Psoas muscle (tissue), 8 donors: ENCODE results near the gene MTG1. TPM values are rescaled to one million over a fixed set of nuclear protein-coding genes. Genes with fewer than 3 reads are reported as not detected.
A peak's percentile ranks its signal among the peaks of the same experiment; 100 is the strongest.

Experiments
- ATAC-seq, 4 donors: fragments of 200-7000 bp; cut with Tn5 transposase; one replicate each; pipeline ENCODE4 v1.9.1; 2020; ENCODE audit warnings: moderate library complexity in 3 of 4, mild to moderate bottlenecking in 2 of 4
- DNase-seq, 2 donors: peaks; one replicate each; pipeline ENCODE4 v3.0.0-alpha.2; 2020
- H3K27ac ChIP-seq: fragments of 200-600 bp; one replicate; pipeline ENCODE4 v1.8.0; 2022
- H3K27me3 ChIP-seq, 3 donors: fragments of 200-600 bp in 1 of 3; one replicate each; pipeline versions ENCODE4 v1.6.1 to v1.8.0; 2013 to 2022; ENCODE audit warnings: low read length in 2 of 3, mild to moderate bottlenecking in 2 of 3, moderate library complexity in 1 of 3; ENCODE audit not compliant: insufficient read depth in 3 of 3
- H3K36me3 ChIP-seq, 2 donors: fragments of 200-600 bp in 1 of 2; one replicate each; pipeline versions ENCODE4 v1.6.1 to v1.8.0; 2013 to 2022; ENCODE audit warnings: low read depth in 1 of 2, mild to moderate bottlenecking in 1 of 2, moderate library complexity in 1 of 2; ENCODE audit not compliant: insufficient read depth in 1 of 2
- H3K4me1 ChIP-seq: fragments of 200-600 bp; one replicate; pipeline ENCODE4 v1.8.0; 2022
- H3K4me3 ChIP-seq: fragments of 200-600 bp; one replicate; pipeline ENCODE4 v1.8.0; 2022; ENCODE audit warnings: mild to moderate bottlenecking
- H3K9me3 ChIP-seq: fragments of 200-600 bp; one replicate; pipeline ENCODE4 v1.8.0; 2022
- CTCF ChIP-seq: fragments of 200-600 bp; IDR thresholded peaks from one replicate; pipeline ENCODE4 v1.8.0; 2022; ENCODE audit warnings: antibody characterized with exemption
- WGBS, 3 donors: extraction: QIAGEN DNeasy Blood & Tissue Kit; methylation state at CpG; one replicate each; pipeline versions ENCODE4 v1.1.6 to v1.1.7; 2013; 5-methylcytosine and 5-hydroxymethylcytosine counted together
- intact Hi-C, 2 donors: fragments of 100-400 bp; cut with DNase I; formaldehyde crosslinking; loops; one replicate each; pipeline versions ENCODE4 v1.11.0 to v1.14.2; 2022
- polyA plus RNA-seq, 3 donors: library from polyadenylated mRNA; stranded (reverse); fragments of 200-250 nt; gene quantifications; one replicate each; pipeline ENCODE4 v1.2.3, GENCODE V29; 2013
- total RNA-seq, 4 donors: library from RNA; stranded (reverse); fragmentation: NEBNext Ultra II Directional in 2 of 4; extraction: Animal tissue kit (Norgen Biotek cat#: 25700) in 2 of 4; gene quantifications; one replicate each; pipeline versions ENCODE4 v1.2.1 to v1.2.4, GENCODE V29; 2021 to 2023
- donor health status: healthy with polysubstance abuse.
- donor health status: DM: no; HTN: no; CAD: no; lungs with moderate emphysema.
- donor health status: Bipolar disorder and iron deficiency.
- donor health status: healthy.
- donor health status: DM: yes; HTN: yes; CAD: no.
- donor health status: DM: no; HTN: no; CAD: no.
- donor health status: DM: no; HTN: no; CAD: no.
- donor health status: DM: yes; HTN: yes; CAD: no.

MTG1 gene
- total and polyA plus RNA-seq, 7 donors: 22.7 to 67.1 (median 31.5) TPM

- H3K36me3 ChIP-seq: no peaks in the 10 kb centered on the region
- no peak for ATAC-seq
- H3K4me3 ChIP-seq: no peak overlapping the region
- no peak for DNase-seq
- intact Hi-C loops: no loop called here
- H3K27me3 ChIP-seq: peaks cover 0 to 51% (median 11%) of the 10 kb centered on the region in 3 donors
- H3K4me1 ChIP-seq: no peaks in the 10 kb centered on the region
- WGBS, 3 donors: 81 to 85% (median 82%) methylated on average over 8 of the region's 8 CpGs
- no peaks in the 10 kb centered on the region for H3K9me3 ChIP-seq
- H3K27ac ChIP-seq: no peak overlapping the region
- no peak for TF ChIP-seq CTCF
These were observed 44.8 kb upstream of the MTG1 start for GRCh38 chr10:133349160-133349568.

- Histone ChIP-seq H3K27me3 (peaks cover 0 to 48% (median 11%) of the 10 kb centered on the region in 3 donors), H3K9me3 (no peaks in the 10 kb centered on the region), H3K27ac (no peak overlapping the region), H3K4me1 (no peaks in the 10 kb centered on the region), H3K4me3 (no peak overlapping the region), H3K36me3 (no peaks in the 10 kb centered on the region)
- intact Hi-C loops: no loop called here
- WGBS, 3 donors: 61 to 64% (median 63%) methylated on average over 8 to 9 of the region's 9 CpGs
- DNase-seq (peak in 1 of 2 donors; percentile 30), ATAC-seq (peak in 1 of 4 donors; percentile 16)
- TF ChIP-seq CTCF: no peak
These were observed 44.4 kb upstream of the MTG1 start for GRCh38 chr10:133349577-133350011.

- Histone ChIP-seq H3K4me3 (no peak overlapping the region), H3K4me1 (no peaks in the 10 kb centered on the region), H3K27me3 (peaks cover 0 to 46% (median 7%) of the 10 kb centered on the region in 3 donors), H3K27ac (no peak overlapping the region), H3K36me3 (no peaks in the 10 kb centered on the region), H3K9me3 (no peaks in the 10 kb centered on the region)
- TF ChIP-seq CTCF: no peak
- no peak for ATAC-seq
- WGBS, 3 donors: 70 to 73% (median 71%) methylated on average over 10 to 12 of the region's 12 CpGs
- DNase-seq: peak in 1 of 2 donors; percentile 39
- intact Hi-C loops: no loop called here
These were observed 43.5 kb upstream of the MTG1 start for GRCh38 chr10:133350283-133350949.

GRCh38 chr10:133350950-133351329 is 43.0 kb upstream of the MTG1 start:
- no peak for TF ChIP-seq CTCF
- WGBS, 3 donors: 20 to 32% (median 20%) methylated on average over 13 of the region's 13 CpGs
- Histone ChIP-seq H3K9me3 (no peaks in the 10 kb centered on the region), H3K36me3 (no peaks in the 10 kb centered on the region), H3K4me1 (no peaks in the 10 kb centered on the region), H3K27ac (no peak overlapping the region), H3K27me3 (peaks cover 0 to 46% (median 7%) of the 10 kb centered on the region in 3 donors), H3K4me3 (no peak overlapping the region)
- DNase-seq: peak in 1 of 2 donors; percentile 46
- no peak for ATAC-seq
- intact Hi-C loops: no loop called here
